Measurements from ENCODE around the gene NPL.

DNA sequence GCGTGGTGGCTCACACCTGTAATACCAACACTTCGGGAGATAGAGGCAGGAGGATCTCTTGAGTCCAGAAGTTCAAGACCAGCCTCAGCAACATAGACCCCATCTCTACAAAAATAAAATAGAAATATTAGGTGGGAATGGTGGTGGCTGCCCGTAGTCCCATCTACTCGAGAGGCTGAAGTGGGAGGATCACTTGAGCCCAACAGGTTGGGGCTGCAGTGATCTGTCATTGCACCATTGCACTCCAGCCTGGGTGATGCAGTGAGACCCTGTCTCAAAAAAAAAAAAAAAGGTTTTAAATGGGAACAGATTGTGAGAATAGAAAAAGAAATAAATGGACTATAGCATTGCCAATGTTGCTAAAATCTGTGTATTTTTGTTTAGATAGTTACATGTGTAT, 60.7 kb downstream of the NPL start:
- no peak for TF ChIP-seq POLR2A (IDR thresholded peaks at IDR 0.05)
- TF ChIP-seq, protein P1, sequence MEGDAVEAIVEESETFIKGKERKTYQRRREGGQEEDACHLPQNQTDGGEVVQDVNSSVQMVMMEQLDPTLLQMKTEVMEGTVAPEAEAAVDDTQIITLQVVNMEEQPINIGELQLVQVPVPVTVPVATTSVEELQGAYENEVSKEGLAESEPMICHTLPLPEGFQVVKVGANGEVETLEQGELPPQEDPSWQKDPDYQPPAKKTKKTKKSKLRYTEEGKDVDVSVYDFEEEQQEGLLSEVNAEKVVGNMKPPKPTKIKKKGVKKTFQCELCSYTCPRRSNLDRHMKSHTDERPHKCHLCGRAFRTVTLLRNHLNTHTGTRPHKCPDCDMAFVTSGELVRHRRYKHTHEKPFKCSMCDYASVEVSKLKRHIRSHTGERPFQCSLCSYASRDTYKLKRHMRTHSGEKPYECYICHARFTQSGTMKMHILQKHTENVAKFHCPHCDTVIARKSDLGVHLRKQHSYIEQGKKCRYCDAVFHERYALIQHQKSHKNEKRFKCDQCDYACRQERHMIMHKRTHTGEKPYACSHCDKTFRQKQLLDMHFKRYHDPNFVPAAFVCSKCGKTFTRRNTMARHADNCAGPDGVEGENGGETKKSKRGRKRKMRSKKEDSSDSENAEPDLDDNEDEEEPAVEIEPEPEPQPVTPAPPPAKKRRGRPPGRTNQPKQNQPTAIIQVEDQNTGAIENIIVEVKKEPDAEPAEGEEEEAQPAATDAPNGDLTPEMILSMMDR (IDR thresholded peaks at IDR 0.05) = no peak

Measured in thyroid gland (tissue), 4 donors.